ENCODE results near the gene HUNK.

Gene HUNK

DNA sequence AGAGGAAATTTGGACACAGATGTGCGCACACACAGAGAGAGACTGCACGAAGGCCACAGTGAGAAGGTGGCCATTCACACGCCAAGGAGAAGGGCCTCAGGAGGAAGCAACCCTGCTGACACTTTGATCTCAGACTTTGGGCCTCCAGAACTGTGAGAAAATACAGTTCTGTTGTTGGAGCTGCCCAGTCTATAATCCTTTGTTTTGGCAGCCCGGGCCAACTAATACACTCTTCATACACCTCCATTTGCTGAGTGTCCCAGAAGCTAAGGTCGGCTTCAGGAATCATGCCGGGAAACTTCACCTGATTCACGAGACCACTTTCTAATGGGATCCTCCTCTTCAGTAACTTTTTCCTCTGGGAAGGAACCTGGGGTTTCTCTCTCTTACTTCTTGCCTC is 23.2 kb downstream of the HUNK start:
- no peak for DNase-seq (ENCODE audit: low read depth)

- DNase-seq (ENCODE audit: low read depth) = no peak
Observed at GRCh38 chr21:31897311-31897710, 24.5 kb downstream of the HUNK start.

DNA sequence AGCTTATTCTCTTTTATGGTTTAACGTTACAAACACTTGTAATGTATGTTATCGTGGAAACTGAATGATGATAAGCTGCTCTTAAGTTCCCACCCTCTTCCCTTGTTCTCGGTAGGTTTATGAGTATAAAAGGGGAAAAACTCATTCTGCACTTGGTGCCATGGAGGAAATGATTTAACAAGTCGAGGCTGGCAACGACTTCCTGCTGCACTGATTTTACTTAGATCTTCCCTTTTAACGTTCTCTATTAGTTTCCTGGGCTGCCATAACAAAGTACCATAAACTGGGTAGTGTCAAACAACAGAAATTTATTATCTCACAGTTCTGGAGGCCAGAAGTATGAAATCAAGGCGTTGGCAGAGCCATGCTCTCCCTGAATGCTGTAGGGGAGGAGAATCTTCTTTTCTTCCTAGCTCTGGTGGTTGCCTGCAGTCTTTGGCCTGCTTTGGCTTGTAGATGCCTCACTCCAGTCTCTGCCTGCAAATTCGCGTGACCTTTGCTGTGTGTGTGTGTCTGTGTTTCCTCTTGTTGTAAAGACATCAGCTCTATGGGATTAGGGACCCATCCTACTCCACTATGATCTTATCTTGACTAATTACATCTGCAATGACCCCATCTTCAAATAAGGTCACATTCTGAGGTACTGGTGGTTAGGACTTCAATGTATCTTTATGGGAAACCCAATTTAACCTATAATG is 26.3 kb downstream of the HUNK start:
- DNase-seq (ENCODE audit: low read depth) = no peak

DNA sequence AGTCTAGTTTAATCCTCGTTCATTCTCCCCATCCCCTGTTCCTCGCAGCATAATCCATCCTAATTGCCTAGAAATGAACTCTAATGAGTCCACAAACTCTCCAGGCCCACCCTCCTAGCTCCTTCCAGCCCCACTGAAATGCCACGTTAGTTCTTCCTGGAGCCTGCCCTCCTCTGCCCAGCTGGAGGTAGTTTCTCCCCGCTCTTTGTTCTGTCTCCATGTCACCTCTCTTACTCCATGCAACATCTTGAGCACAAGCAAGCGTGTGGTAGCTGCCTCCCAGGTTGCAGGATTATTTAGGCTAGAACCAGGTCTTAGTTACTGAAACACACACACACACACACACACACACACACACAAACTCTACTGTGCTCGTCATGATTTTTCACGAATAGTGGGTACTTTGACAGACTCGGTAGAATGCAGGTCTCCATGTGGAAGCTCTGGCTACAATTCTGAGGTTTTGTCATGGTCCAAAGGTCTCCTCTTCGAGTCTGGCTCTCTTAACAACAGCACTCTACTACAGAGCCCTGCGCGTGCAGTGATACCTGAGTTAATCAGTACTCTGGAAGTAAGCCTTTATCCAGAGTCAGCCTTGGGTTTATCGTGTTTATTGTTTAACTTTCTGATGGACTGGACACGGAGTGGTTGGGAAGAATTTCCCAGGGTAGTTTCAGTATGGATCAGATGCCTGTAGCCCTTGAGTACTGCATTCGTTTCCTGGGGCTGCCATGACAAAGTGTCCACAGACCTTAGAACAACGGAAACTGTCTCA is 27.5 kb downstream of the HUNK start:
- no peak for DNase-seq (ENCODE audit: low read depth)

- DNase-seq (ENCODE audit: low read depth) = no peak
Observed at GRCh38 chr21:31901315-31901714, 28.5 kb downstream of the HUNK start.

DNA sequence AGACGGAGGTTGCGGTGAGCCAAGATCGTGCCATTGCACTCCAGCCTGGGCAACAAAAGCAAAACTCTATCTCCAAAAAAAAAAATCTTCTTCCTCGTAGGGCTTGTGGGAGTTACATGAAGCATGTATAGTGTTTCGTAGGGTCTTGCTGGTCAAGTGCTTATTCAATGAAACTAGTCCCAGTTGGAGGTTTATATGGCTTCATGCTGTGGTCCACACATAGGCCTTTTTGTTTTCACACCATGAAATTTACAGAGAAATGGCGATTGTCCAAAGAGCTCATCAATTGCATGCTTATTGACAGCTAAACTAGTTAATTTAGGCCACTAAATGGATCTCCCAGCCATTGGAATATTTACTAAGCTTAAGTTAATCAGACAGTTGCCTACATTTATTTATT is 29.6 kb downstream of the HUNK start:
- no peak for DNase-seq (ENCODE audit: low read depth)

DNA sequence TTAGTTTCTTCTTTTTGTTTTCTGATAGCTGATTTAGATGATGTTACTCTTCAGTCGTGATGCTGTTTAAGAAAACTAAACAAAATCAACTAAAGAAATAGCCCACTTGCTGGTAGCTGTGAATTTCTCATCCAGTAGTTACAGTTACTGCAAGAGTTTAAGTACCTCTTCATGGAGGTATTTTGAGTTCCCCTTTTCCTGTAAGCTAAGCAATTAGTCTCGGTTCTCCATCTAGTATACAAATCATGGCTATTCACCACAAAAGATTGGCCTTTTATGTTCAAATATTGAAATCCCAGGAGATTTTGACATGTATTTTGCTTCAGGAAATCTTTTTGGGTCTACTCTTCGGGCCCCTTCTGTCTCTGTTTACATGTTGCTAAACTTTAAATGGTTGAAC is 31.1 kb downstream of the HUNK start:
- no peak for DNase-seq (ENCODE audit: low read depth)

- DNase-seq (ENCODE audit: low read depth) = no peak
Observed at GRCh38 chr21:31905503-31906451, 33.0 kb downstream of the HUNK start.

DNA sequence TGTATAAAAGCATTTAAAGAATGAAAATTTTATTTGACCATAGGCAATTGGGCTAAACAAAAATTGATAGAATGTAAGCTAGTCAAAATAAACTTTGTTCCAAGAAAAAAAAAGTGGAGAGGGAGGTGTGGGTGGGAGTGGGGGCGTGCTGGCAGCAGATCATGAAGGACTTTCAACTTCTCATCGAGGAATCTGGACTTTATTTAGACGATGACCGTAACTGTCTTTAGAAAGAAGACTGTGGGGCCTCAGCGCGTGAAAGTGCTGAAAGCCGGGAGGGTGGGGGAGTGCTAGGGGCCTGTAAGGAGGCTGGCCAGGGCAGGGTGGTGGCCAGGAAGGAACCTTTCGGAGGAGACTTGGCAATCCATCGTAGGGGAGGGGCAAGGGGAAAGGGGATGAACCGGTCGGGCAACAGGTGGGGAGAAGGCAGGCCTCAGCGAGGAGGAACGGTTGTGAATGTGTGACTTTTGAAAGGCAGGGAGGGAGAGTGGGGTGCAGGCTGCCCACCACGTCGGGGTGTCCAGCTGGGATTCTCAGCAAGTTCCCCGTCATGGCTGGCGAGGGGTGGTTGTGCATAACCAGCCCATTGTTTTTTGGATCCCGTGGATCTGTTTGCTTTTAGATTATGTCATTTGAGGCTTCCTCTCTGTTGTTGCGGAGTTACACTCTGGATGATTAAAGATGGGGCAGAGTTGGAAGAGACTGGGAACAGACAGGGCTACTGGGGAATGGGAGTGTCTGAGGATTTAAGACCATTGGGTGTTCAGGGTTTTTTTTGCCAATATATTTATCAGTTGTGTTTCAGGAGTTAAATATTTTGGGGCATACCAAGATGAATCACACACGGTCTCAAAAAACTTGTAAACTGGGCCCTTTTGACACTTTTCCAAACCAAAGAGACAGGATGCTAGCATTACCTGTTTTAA is 35.5 kb downstream of the HUNK start:
- DNase-seq (ENCODE audit: low read depth) = no peak

- no peak for DNase-seq (ENCODE audit: low read depth)
Observed at GRCh38 chr21:31909153-31910073, 36.6 kb downstream of the HUNK start.

- no peak for DNase-seq (ENCODE audit: low read depth)
Observed at GRCh38 chr21:31910074-31910470, 37.3 kb downstream of the HUNK start.

DNA sequence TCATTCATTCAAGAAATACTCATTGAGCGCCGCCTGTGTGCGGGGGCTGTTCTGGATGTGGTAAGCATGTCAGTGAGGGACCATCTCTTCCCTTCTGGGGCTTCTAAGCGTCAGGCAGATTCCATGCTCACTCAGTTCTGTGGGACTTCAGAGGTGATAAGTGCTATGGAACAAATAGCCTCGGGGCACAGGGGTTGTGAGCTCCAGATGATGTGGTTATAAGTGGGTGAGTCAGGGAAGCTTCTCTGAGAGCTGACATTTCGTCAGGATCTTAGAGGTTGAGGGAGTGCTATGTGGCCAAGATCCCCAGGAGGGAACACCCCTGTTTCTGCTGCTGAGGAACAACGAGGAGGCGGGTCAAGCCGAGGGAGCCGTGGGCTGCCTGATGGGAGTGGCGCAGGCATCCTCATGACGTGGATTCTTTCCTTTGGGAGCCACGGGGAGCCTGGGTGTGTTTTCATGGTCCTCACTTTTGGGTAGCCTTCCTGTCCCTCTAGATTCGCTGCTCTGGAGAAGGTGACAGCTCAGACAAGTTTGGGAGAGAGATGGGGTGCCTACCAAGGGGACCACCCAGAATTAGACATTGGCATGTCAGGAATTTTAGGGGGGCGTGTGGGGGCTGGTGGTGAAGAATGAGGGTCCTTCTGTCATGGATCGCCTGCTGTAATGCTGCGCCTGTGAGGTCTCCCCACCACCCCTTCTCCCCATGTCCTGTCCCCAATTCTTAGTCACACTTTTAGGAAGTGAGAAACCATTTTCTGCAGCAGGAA is 38.5 kb downstream of the HUNK start:
- DNase-seq (ENCODE audit: low read depth) = no peak

DNA sequence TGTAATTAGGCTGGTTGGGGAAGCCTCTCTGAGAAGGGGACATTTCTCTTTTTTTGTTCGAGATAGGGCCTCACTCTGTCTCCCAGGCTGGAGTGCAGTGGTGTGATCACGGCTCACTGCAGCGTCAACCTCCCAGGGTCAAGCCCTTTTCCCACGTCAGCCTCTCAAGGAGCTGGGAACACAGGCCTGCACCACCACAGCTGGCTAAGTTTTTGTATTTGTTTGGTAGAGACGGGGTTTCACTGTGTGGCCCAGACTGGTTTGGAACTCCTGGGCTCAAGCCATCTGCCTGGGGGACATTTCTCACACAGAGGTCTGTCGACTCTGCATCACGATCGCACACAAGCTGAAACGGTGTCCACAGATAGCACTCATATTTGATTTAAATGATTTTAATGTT is 39.7 kb downstream of the HUNK start:
- DNase-seq (ENCODE audit: low read depth) = no peak

- DNase-seq (ENCODE audit: low read depth) = no peak
Observed at GRCh38 chr21:31913182-31913608, 40.4 kb downstream of the HUNK start.

DNA sequence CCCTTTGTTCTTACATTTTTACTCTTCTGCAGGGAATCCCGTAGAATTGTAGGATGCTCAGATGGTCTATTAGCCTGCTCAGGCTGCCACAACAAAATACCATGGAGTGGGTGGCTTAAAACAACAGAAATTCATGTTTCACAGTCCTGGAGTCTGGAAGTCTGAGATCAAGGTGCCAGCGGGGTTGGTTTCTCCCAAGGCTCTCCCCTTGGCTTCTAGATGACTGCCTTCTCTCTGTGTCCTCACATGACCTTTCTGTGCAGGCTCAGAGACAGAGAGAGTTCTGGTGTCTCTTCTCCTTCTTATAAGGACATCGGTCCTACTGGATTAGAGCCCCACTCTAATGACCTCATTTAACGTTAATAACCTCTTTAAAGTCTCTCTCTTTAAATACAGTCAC is 41.7 kb downstream of the HUNK start:
- DNase-seq (ENCODE audit: low read depth) = no peak

GRCh38 chr21:31915566-31915965 is 42.7 kb downstream of the HUNK start:
- DNase-seq (ENCODE audit: low read depth) = no peak

DNA sequence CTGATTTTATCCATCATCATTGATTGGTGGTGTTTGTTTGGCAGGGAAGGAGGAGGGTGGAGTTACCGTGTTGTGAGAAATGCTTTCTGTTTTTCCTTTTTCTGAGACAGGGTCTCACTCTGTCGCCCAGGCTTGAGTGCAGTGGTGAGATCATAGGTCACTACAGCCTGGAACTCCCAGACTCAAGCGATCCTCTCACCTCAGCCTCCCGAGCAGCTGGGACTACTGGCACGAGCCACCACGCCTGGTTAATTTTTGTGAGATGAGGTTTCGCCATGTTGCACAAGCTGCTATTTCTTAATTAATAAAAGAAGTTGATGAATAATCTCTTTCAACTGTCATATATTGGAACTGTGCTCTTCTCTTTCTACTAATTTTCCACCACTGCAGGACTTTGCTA is 44.3 kb downstream of the HUNK start:
- DNase-seq (ENCODE audit: low read depth) = no peak

- no peak for DNase-seq (ENCODE audit: low read depth)
Observed at GRCh38 chr21:31918250-31918775, 45.5 kb downstream of the HUNK start.

GRCh38 chr21:31920275-31920674 is 47.5 kb downstream of the HUNK start:
- no peak for DNase-seq (ENCODE audit: low read depth)
